ENCODE data around the gene SLC22A17.

- TF ChIP-seq, protein P1, sequence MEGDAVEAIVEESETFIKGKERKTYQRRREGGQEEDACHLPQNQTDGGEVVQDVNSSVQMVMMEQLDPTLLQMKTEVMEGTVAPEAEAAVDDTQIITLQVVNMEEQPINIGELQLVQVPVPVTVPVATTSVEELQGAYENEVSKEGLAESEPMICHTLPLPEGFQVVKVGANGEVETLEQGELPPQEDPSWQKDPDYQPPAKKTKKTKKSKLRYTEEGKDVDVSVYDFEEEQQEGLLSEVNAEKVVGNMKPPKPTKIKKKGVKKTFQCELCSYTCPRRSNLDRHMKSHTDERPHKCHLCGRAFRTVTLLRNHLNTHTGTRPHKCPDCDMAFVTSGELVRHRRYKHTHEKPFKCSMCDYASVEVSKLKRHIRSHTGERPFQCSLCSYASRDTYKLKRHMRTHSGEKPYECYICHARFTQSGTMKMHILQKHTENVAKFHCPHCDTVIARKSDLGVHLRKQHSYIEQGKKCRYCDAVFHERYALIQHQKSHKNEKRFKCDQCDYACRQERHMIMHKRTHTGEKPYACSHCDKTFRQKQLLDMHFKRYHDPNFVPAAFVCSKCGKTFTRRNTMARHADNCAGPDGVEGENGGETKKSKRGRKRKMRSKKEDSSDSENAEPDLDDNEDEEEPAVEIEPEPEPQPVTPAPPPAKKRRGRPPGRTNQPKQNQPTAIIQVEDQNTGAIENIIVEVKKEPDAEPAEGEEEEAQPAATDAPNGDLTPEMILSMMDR (IDR thresholded peaks at IDR 0.05): no peak
- TF ChIP-seq EP300 (IDR thresholded peaks at IDR 0.05) (no peak), POLR2A (IDR thresholded peaks at IDR 0.05) (no peak)
Observed at GRCh38 chr14:23324455-23324846, 28.2 kb downstream of the SLC22A17 start.

Data from gastroesophageal sphincter (tissue), 3 donors.